OCI-LY7 (cell line): Measurements from ENCODE around the gene C2orf49. TPM values are rescaled to one million over a fixed set of nuclear protein-coding genes. Genes with fewer than 3 reads are reported as not detected.

Source experiments
- BruUV-seq: library from RNA; stranded (reverse); fragments of 400-500 nt; replicated peaks from 2 replicates; lab custom pipeline; 2021; lab: Mats Ljungman, UMichigan
- CTCF ChIA-PET: fragments of 300-600 bp; sonication (Branson Sonifier 250); formaldehyde crosslinking; loops from one replicate; lab custom pipeline; 2022; ENCODE audit warnings: antibody characterized with exemption; ENCODE audit not compliant: unreplicated experiment; lab: Charles Lee
- POLR2A ChIA-PET: fragments of 300-600 bp; sonication (Branson Sonifier 250); formaldehyde crosslinking; loops from one replicate; lab custom pipeline; 2022; ENCODE audit warnings: antibody characterized with exemption; lab: Charles Lee
- DNase-seq: peaks from one replicate; pipeline ENCODE4 v3.0.0-alpha.2; 2015; ENCODE audit warnings: low spot score
- H2AFZ ChIP-seq: fragments of 200-600 bp; sonication (generic), shearing (Covaris generic); 2 replicates; pipeline ENCODE4 v1.6.1; 2014; ENCODE audit warnings: mild to moderate bottlenecking, antibody characterized with exemption, low read length, moderate library complexity
- H3K27ac ChIP-seq: fragments of 200-600 bp; sonication (generic); 2 replicates; pipeline ENCODE4 v1.5.1; 2014; ENCODE audit warnings: mixed run types, low read depth, mild to moderate bottlenecking, moderate library complexity, low read length, inconsistent platforms; ENCODE audit not compliant: poor library complexity, severe bottlenecking
- H3K36me3 ChIP-seq: fragments of 200-600 bp; sonication (generic); 2 replicates; pipeline ENCODE4 v1.6.1; 2014; ENCODE audit warnings: mild to moderate bottlenecking, antibody characterized with exemption, low read length, moderate library complexity, mixed read lengths; ENCODE audit not compliant: insufficient read depth
- H3K4me1 ChIP-seq: fragments of 200-600 bp; sonication (generic); 2 replicates; pipeline ENCODE4 v1.5.1; 2014; ENCODE audit warnings: mild to moderate bottlenecking, low read length; ENCODE audit not compliant: insufficient read depth, poor library complexity, severe bottlenecking
- H3K4me2 ChIP-seq: fragments of 200-600 bp; sonication (generic); 2 replicates; pipeline ENCODE4 v1.6.1; 2014; ENCODE audit warnings: mild to moderate bottlenecking, low read length
- H3K4me3 ChIP-seq: fragments of 200-600 bp; sonication (generic); 2 replicates; pipeline ENCODE4 v1.5.1; 2014; ENCODE audit warnings: mild to moderate bottlenecking, low read depth, low read length; ENCODE audit not compliant: poor library complexity, severe bottlenecking
- H3K79me2 ChIP-seq: fragments of 200-600 bp; sonication (generic); 2 replicates; pipeline ENCODE4 v1.6.1; 2016; ENCODE audit warnings: low read depth, mild to moderate bottlenecking, low read length, moderate library complexity, mixed read lengths; ENCODE audit not compliant: insufficient read depth
- H3K9me2 ChIP-seq: fragments of 200-600 bp; sonication (generic); 2 replicates; pipeline ENCODE4 v1.6.1; 2016; ENCODE audit warnings: mild to moderate bottlenecking, low read length, mixed read lengths; ENCODE audit not compliant: insufficient read depth
- H3K9me3 ChIP-seq: fragments of 200-600 bp; sonication (generic); 2 replicates; pipeline ENCODE4 v1.6.1; 2014; ENCODE audit warnings: mild to moderate bottlenecking, mixed run types, low read length, mixed read lengths
- H4K20me1 ChIP-seq: fragments of 200-600 bp; sonication (generic); 2 replicates; pipeline ENCODE4 v1.6.1; 2014; ENCODE audit warnings: mild to moderate bottlenecking, antibody characterized with exemption, low read length, moderate library complexity, mixed read lengths; ENCODE audit not compliant: insufficient read depth
- CTCF ChIP-seq: fragments of 200-600 bp; sonication (generic); conservative IDR thresholded peaks from 2 replicates; pipeline ENCODE4 v1.5.1; 2014; ENCODE audit warnings: mild to moderate bottlenecking, antibody characterized with exemption, low read length, moderate library complexity, mixed read lengths
- EZH2phosphoT487 ChIP-seq: fragments of 200-600 bp; sonication (generic); IDR thresholded peaks from 2 replicates; pipeline ENCODE4 v1.6.1; 2018; ENCODE audit warnings: low read depth, borderline replicate concordance, mild to moderate bottlenecking, mixed run types, antibody characterized with exemption, low read length, moderate library complexity, mixed read lengths
- intact Hi-C: fragments of 100-400 bp; cut with micrococcal nuclease; formaldehyde crosslinking; loops from one replicate; pipeline ENCODE4 v1.10.0; 2022; ENCODE audit not compliant: unreplicated experiment
- total RNA-seq, 2 experiments: library from RNA; depleted of rRNA in 1 of 2; stranded (reverse); fragments of >200 nt in 1 of 2; shearing (Covaris generic) in 1 of 2; gene quantifications; 2 replicates each; pipeline ENCODE4 v1.2.3, GENCODE V29; 2014 to 2022

C2orf49 gene
- total RNA-seq, 2 experiments from 2014 or later: 11.8 to 17.0 TPM

- TF ChIP-seq EZH2phosphoT487 (no peak), CTCF (no peak)
- no peak overlapping the region for H2AFZ ChIP-seq
- no peak overlapping the region for H3K4me2 ChIP-seq
- H3K79me2 ChIP-seq: peaks cover 25% of the 10 kb centered on the region; the same call in 1 of the 2 replicates
- intact Hi-C loops: no loop called here
- no peak for DNase-seq
- no peak overlapping the region for H3K27ac ChIP-seq
- H3K9me3 ChIP-seq: no peaks in the 10 kb centered on the region
- no peak overlapping the region for H3K4me3 ChIP-seq
- H4K20me1 ChIP-seq: peaks cover 11% of the 10 kb centered on the region
- H3K9me2 ChIP-seq: no peaks in the 10 kb centered on the region
- H3K36me3 ChIP-seq: peaks cover 50% of the 10 kb centered on the region
- no peaks in the 10 kb centered on the region for H3K4me1 ChIP-seq
- ChIA-PET POLR2A (interaction anchor here (1.0 kb wide), 1 partner anchor 23 kb away, joined by 3 read pairs; no protein-coding TSS in a partner anchor), CTCF (no interaction called here)
- BruUV-seq: no TSS peak
Observed at GRCh38 chr2:105301646-105302045, 35.7 kb upstream of the C2orf49 start.

GRCh38 chr2:105307146-105307545 is 30.2 kb upstream of the C2orf49 start:
- Histone ChIP-seq H3K79me2 (peaks cover 33% of the 10 kb centered on the region), H3K4me3 (no peak overlapping the region), H3K36me3 (peaks cover 44% of the 10 kb centered on the region), H4K20me1 (peaks cover 6% of the 10 kb centered on the region; the same call in 1 of the 2 replicates), H3K9me2 (no peaks in the 10 kb centered on the region), H2AFZ (no peak overlapping the region), H3K27ac (no peak overlapping the region), H3K9me3 (no peaks in the 10 kb centered on the region), H3K4me2 (no peak overlapping the region), H3K4me1 (no peaks in the 10 kb centered on the region)
- POLR2A ChIA-PET: no interaction called here
- DNase-seq: no peak
- CTCF ChIA-PET: no interaction called here
- TF ChIP-seq CTCF: no peak
- no peak for TF ChIP-seq EZH2phosphoT487
- BruUV-seq: no TSS peak
- intact Hi-C loops: no loop called here

- no peak overlapping the region for H3K27ac ChIP-seq
- no peak for TF ChIP-seq EZH2phosphoT487
- no peak for TF ChIP-seq CTCF
Observed at GRCh38 chr2:105307550-105307949, 29.8 kb upstream of the C2orf49 start.

More at GRCh38 chr2:105307550-105307949, 29.8 kb upstream of the C2orf49 start:
- no peak for DNase-seq
- H3K9me2 ChIP-seq: no peaks in the 10 kb centered on the region
- peaks cover 44% of the 10 kb centered on the region for H3K36me3 ChIP-seq
- no peak overlapping the region for H3K4me2 ChIP-seq
- peaks cover 33% of the 10 kb centered on the region for H3K79me2 ChIP-seq
- H3K4me1 ChIP-seq: no peaks in the 10 kb centered on the region
- H4K20me1 ChIP-seq: peaks cover 6% of the 10 kb centered on the region; the same call in 1 of the 2 replicates
- H3K9me3 ChIP-seq: no peaks in the 10 kb centered on the region
- no TSS peak for BruUV-seq
- intact Hi-C loops: no loop called here
- no peak overlapping the region for H3K4me3 ChIP-seq
- CTCF ChIA-PET: no interaction called here
- POLR2A ChIA-PET: no interaction called here
- H2AFZ ChIP-seq: no peak overlapping the region
